Activated CD4-positive, alpha-beta T cell treated with anti-CD3 and anti-CD28 coated beads, Interleukin-2, amount 10 ng/mL, durations not matched to agents 24 days and 14 days (primary cell): ENCODE data around the gene ONECUT3. TPM values are rescaled to one million over a fixed set of nuclear protein-coding genes. Genes with fewer than 3 reads are reported as not detected.
"Not testable (repeated sequence)": the region's sequence is repeated elsewhere in the genome, so short reads cannot be mapped to it uniquely, and the experiment has no call there.

Source experiments
- DNase-seq: peaks from one replicate; pipeline ENCODE4 v3.0.0; 2022
- H3K27ac Mint-ChIP-seq: one replicate; pipeline ENCODE4 v1.8.0; 2022; ENCODE audit warnings: mild to moderate bottlenecking, mixed read lengths
- H3K27me3 Mint-ChIP-seq: one replicate; pipeline ENCODE4 v1.8.0; 2022; ENCODE audit warnings: mixed read lengths
- H3K36me3 Mint-ChIP-seq: one replicate; pipeline ENCODE4 v1.8.0; 2022; ENCODE audit warnings: low read depth, mild to moderate bottlenecking, mixed read lengths
- H3K4me1 Mint-ChIP-seq: one replicate; pipeline ENCODE4 v1.8.0; 2021; ENCODE audit warnings: mixed read lengths
- H3K4me3 Mint-ChIP-seq: one replicate; pipeline ENCODE4 v1.8.0; 2022; ENCODE audit warnings: mild to moderate bottlenecking, moderate library complexity, mixed read lengths
- H3K9me3 Mint-ChIP-seq: one replicate; pipeline ENCODE4 v1.8.0; 2021; ENCODE audit warnings: mixed read lengths
- intact Hi-C: fragments of 100-400 bp; cut with micrococcal nuclease; formaldehyde crosslinking; loops from one replicate; pipeline ENCODE4 v1.15.1; 2023
- total RNA-seq: library from RNA; stranded (reverse); gene quantifications from 2 replicates; pipeline ENCODE4 v1.2.3, GENCODE V29; 2022

The ONECUT3 gene
- total RNA-seq, 1 donor from 2014 or later: not detected

DNA sequence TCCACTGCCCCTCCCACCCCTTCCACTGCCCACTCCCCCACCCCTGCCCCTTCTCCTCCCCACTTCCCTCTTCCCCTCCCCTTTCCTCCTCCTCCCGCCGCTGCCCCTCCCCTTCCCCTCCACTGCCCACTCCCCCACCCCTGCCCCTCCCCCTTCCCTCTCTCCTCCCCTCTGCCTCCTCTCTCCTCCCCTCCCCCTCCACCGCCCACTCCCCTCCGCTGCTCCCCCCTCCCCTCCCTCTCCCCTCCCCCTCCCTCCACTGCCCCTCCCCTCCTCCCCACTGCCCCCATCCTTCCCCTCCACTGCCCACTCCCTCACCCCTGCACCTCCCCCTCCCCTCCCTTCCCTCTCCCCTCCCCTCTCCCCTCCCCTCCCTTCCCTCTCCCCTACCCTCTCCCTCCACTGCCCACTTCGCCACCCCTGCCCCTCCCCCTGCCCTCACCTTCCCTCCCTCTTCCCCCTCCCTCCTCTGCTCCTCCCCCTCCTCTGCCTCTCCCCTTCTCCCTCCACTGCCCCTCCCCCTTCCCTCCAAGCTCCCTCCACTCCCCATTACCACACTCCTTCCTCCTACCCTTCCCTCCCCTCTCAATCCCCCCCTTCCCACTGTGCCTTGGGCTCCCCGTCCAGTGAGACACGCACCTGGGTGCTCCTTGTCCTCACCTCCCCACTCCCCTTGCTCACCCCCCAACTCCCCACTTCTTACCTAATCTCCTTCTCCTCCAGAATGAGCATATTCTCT, 36.9 kb downstream of the ONECUT3 start:
- intact Hi-C loops: no loop called here
- peaks cover 2% of the 10 kb centered on the region for H3K27me3 Mint-ChIP-seq

GRCh38 chr19:1791879-1792278, 38.6 kb downstream of the ONECUT3 start:
- H3K27me3 Mint-ChIP-seq: peaks cover 2% of the 10 kb centered on the region
- no peak for DNase-seq
- intact Hi-C loops: no loop called here
- H3K4me1 Mint-ChIP-seq: peaks cover 1% of the 10 kb centered on the region
- no peaks in the 10 kb centered on the region for H3K9me3 Mint-ChIP-seq
- no peak overlapping the region for H3K4me3 Mint-ChIP-seq
- H3K36me3 Mint-ChIP-seq: no peaks in the 10 kb centered on the region
- no peak overlapping the region for H3K27ac Mint-ChIP-seq

More for the DNA sequence above, 36.9 kb downstream of the ONECUT3 start:
- H3K9me3 Mint-ChIP-seq: no peaks in the 10 kb centered on the region
- no peak overlapping the region for H3K4me3 Mint-ChIP-seq
- no peak overlapping the region for H3K27ac Mint-ChIP-seq
- no peak for DNase-seq
- no peaks in the 10 kb centered on the region for H3K4me1 Mint-ChIP-seq
- no peaks in the 10 kb centered on the region for H3K36me3 Mint-ChIP-seq

GRCh38 chr19:1794424-1795172, 41.3 kb downstream of the ONECUT3 start:
- Mint-ChIP-seq H3K36me3 (no peaks in the 10 kb centered on the region), H3K9me3 (no peaks in the 10 kb centered on the region), H3K4me3 (no peak overlapping the region), H3K27ac (no peak overlapping the region), H3K4me1 (peaks cover 1% of the 10 kb centered on the region), H3K27me3 (peaks cover 2% of the 10 kb centered on the region)
- intact Hi-C loops: no loop called here
- no peak for DNase-seq

- Mint-ChIP-seq H3K36me3 (peaks cover 4% of the 10 kb centered on the region), H3K4me1 (peaks cover 1% of the 10 kb centered on the region), H3K27ac (no peak overlapping the region), H3K27me3 (no peaks in the 10 kb centered on the region), H3K4me3 (no peak overlapping the region), H3K9me3 (no peaks in the 10 kb centered on the region)
- DNase-seq: no peak
- intact Hi-C loops: no loop called here
These were observed 43.3 kb downstream of the ONECUT3 start for GRCh38 chr19:1796395-1797142.

- H3K4me3 Mint-ChIP-seq, DNase-seq, H3K27me3 Mint-ChIP-seq, intact Hi-C loops, H3K4me1 Mint-ChIP-seq, H3K9me3 Mint-ChIP-seq, H3K27ac Mint-ChIP-seq, H3K36me3 Mint-ChIP-seq: not testable (repeated sequence)
These were observed 44.0 kb downstream of the ONECUT3 start for GRCh38 chr19:1797313-1797712.

DNA sequence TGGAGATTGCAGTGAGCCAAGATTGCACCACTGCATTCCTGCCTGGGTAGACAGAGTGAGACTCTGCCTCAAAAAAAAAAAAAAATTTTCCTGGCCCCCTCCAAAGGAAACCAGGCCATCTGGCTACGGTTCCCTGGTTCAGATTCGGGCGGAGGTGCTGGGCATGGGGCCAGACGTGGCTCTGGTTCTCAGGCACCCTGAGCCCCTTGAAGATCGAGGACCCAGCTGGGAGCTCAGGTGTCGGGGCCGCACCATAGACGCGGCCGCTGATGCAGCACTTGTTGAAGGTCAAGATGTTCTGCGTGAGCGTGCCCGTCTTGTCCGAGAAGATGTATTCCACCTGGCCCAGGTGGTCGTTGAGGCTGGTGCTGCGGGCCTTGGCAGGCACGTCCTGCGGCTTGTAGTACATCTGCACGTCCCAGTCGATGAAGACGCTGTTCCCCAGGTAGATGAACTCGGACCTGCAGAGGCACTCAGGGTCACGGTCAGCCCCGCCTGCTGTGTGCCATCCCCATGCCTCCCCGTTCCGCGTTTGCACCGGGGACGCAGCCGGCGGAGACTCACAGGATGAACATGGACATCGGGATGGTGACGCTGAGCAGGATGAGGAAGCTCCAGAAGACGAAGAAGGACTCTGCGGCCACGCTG, 46.5 kb downstream of the ONECUT3 start:
- DNase-seq: no peak
- Mint-ChIP-seq H3K9me3 (no peaks in the 10 kb centered on the region), H3K4me1 (peaks cover 1% of the 10 kb centered on the region), H3K4me3 (no peak overlapping the region), H3K36me3 (peaks cover 12% of the 10 kb centered on the region), H3K27me3 (no peaks in the 10 kb centered on the region), H3K27ac (no peak overlapping the region)
- intact Hi-C loops: no loop called here

DNA sequence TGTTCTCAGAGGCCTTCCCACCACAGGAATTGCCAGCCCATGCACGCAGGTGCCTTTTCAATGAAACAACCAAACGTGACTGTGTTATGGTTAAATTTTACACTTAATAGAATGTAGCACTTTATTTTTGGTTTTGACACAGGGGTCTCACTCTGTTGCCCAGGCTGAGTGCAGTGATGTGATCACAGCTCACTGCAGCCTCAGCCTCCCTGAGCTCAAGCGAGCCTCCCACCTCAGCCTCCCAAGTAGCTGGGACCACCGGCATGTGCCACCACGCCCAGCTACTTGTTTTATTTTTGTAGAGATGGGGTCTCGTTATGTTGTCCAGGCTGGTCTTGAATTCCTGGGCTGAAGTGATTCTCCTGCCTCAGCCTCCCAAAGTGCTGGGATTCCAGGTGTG, 51.6 kb downstream of the ONECUT3 start:
- Mint-ChIP-seq H3K4me1 (no peaks in the 10 kb centered on the region), H3K9me3 (no peaks in the 10 kb centered on the region), H3K36me3 (peaks cover 13% of the 10 kb centered on the region), H3K4me3 (no peak overlapping the region), H3K27ac (no peak overlapping the region), H3K27me3 (no peaks in the 10 kb centered on the region)
- intact Hi-C loops: no loop called here
- DNase-seq: no peak

DNA sequence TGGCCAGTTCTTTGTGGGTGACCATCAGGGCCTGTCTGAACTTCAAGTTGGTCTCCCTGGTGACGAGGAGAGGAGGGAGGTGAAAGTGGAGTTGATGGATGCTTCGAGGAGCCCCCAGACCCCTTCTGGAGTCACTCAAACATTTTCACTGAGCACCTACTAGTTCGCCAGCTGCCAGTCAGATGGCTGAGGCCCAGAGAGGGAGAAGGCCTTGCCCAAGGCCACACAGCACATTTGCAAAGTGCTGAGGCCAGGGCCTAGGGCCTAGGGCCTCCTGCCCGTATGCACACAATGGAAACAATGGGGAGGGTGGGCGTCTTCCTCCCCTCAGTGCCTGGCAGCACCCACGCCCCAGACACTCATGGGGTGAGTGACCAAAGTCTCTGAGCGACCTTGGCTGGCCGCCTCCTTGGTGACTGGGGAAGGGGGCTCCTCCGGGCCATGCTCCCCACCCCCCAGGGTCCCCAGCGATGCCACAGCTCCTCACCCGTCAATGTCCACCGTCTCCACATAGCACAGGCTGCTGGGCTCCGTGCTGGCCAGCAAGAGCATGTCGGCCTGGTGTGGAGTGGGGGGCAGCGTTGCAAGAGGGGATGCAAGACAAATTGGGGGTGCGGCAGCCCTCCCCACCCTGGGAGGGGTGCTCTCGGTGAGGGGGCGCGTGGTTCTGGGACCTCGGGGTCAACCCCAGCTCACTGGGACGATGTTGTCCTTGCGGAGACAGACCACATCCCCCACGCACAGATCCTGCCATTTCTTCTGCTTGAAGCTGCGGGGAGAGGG, 52.3 kb downstream of the ONECUT3 start:
- Mint-ChIP-seq H3K4me1 (no peaks in the 10 kb centered on the region), H3K36me3 (peaks cover 10% of the 10 kb centered on the region), H3K9me3 (no peaks in the 10 kb centered on the region), H3K27me3 (no peaks in the 10 kb centered on the region), H3K4me3 (no peak overlapping the region), H3K27ac (no peak overlapping the region)
- no peak for DNase-seq
- intact Hi-C loops: no loop called here

DNA sequence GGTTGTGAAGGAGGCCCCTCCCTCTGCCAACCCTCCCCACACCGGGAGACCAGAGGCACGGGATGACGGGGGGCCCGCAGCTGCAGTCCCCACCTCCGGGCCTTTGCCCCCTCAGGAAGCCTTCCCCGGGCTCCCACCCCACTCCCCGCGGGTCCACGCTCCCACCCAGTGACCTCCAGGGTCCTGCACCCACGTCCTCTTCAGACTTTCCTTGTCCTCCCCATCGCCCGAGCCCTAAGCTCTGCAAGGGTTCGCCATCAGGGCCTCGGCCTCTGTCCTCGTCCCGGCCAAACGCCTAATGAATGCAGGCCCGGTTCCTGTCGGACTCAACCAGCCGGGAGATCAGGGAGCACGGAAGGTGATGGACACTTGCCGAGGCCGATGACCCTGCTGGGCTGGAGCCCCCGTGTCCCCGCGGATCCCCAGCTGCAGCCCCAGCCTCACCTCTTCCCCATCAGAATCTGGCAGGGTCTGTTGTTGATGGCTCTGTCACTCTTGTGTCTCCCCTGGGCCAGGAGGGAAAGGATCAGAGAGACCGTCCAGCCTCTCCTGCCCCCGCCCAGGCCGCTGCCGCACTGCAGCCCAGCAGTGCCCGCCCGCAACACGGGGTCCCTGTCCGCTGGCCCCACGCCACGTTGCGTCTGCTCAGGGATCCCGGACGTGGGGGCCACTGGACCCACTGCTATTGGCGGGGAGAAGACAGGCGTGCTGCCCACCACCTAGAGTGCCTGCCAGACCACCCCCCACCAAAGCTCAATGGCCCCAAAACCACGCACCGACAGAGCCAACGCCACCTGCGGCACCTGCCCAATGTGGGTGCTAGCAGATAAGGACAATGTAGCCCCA, 53.1 kb downstream of the ONECUT3 start:
- Mint-ChIP-seq H3K9me3 (no peaks in the 10 kb centered on the region), H3K4me3 (no peak overlapping the region), H3K36me3 (peaks cover 10% of the 10 kb centered on the region), H3K4me1 (peaks cover 2% of the 10 kb centered on the region), H3K27me3 (no peaks in the 10 kb centered on the region), H3K27ac (no peak overlapping the region)
- intact Hi-C loops: no loop called here
- DNase-seq: no peak

GRCh38 chr19:1807030-1807694, 53.9 kb downstream of the ONECUT3 start:
- H3K4me3 Mint-ChIP-seq: no peak overlapping the region
- intact Hi-C loops: no loop called here
- H3K36me3 Mint-ChIP-seq: peaks cover 10% of the 10 kb centered on the region
- no peaks in the 10 kb centered on the region for H3K9me3 Mint-ChIP-seq
- DNase-seq: no peak
- H3K27me3 Mint-ChIP-seq: no peaks in the 10 kb centered on the region
- H3K27ac Mint-ChIP-seq: no peak overlapping the region
- peaks cover 3% of the 10 kb centered on the region for H3K4me1 Mint-ChIP-seq

DNA sequence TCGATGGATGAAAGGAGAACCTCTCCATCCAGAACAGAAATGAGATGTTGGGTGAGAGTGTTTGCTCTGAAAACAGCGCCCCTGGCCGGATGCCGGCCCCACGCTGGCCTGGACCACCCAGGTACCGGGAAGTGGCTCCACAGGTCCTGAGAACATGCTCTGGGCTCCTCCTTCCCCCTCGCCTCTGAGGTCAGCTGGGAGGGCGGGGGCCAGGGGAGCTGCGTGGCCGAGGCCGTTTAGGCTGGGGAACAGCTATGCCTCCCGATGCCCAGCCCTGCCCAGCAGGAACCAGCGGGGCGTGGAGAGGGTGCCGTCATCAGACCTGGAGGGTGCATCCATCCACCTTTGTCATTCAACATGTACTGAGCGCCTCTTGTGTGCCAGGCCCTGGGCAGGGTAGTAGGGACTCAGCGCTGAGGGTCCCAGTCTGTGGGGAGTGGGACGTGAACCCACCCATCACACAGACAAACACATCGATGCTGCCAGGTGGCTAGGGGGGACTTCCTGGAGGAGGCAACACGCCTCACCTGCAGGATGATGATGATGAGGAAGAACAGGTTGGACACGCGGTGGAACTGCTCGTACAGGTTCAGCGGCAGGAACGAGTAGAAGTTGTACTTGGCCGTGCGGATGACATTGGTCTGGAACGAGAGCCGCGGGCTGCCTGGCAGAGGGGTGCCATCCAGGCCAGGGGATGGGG, 54.5 kb downstream of the ONECUT3 start:
- Mint-ChIP-seq H3K36me3 (peaks cover 6% of the 10 kb centered on the region), H3K27ac (no peak overlapping the region), H3K9me3 (no peaks in the 10 kb centered on the region), H3K4me3 (no peak overlapping the region), H3K4me1 (peaks cover 9% of the 10 kb centered on the region), H3K27me3 (no peaks in the 10 kb centered on the region)
- intact Hi-C loops: no loop called here
- DNase-seq: no peak

DNA sequence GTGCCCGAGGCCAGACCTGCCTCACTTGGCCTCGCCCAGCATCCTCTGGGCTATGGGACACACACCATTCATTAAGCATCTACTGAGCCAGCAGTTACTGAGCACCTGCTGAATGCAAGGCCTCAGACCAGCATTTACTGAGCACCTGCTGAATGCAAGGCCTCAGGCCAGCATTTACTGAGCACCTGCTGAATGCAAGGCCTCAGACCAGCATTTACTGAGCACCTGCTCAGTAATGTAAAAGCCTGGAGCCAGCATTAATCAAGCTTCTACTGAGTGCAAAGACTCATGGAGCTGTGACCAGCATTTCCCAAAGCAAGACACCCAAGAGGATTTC, 55.1 kb downstream of the ONECUT3 start:
- peaks cover 6% of the 10 kb centered on the region for H3K36me3 Mint-ChIP-seq

More for the DNA sequence above, 55.1 kb downstream of the ONECUT3 start:
- Mint-ChIP-seq H3K27me3 (no peaks in the 10 kb centered on the region), H3K27ac (no peak overlapping the region), H3K4me1 (peaks cover 13% of the 10 kb centered on the region), H3K9me3 (no peaks in the 10 kb centered on the region), H3K4me3 (no peak overlapping the region)
- no peak for DNase-seq
- intact Hi-C loops: no loop called here
